Measurements from ENCODE around the gene TMEM176B. TPM values are rescaled to one million over a fixed set of nuclear protein-coding genes. Genes with fewer than 3 reads are reported as not detected.

Gene TMEM176B
- total and polyA plus RNA-seq, 2 donors (not counting 3 experiments of a cell fraction or from before 2014, with no cell fraction given), result 0.23 TPM; not detected in 1

GRCh38 chr7:150831851-150832250 is 31.7 kb upstream of the TMEM176B start:
- Histone ChIP-seq H3K4me2 (ENCODE audit: insufficient read depth, low read length) (no peak overlapping the region), H3K79me2 (ENCODE audit: control insufficient read depth, insufficient read depth, low read length) (no peaks in the 10 kb centered on the region), H3K27me3 (ENCODE audit: control insufficient read depth in 2 of 2, insufficient read depth in 2 of 2, low read length in 2 of 2) (peaks cover 4 to 13% of the 10 kb centered on the region in 2 experiments), H3K4me3 (replicated peaks in 1 of 3; ENCODE audit: insufficient read depth in 1 of 3, low read depth in 1 of 3, low read length in 3 of 3) (no peak overlapping the region), H3K27ac (ENCODE audit: insufficient read depth, low read depth, low read length) (no peak overlapping the region), H3K4me1 (ENCODE audit: control insufficient read depth, extremely low read depth, insufficient read depth, low read length) (no peaks in the 10 kb centered on the region), H3K36me3 (ENCODE audit: control insufficient read depth in 2 of 2, extremely low read depth in 1 of 2, insufficient read depth in 2 of 2, low read length in 2 of 2) (no peaks in the 10 kb centered on the region), H3K9me3 (replicated peaks; ENCODE audit: control insufficient read depth, insufficient read depth, low read length) (no peaks in the 10 kb centered on the region), H2AFZ (ENCODE audit: low read depth, low read length) (no peak overlapping the region), H3K9me1 (replicated peaks; ENCODE audit: control insufficient read depth, extremely low read depth, insufficient read depth, low read length) (no peaks in the 10 kb centered on the region), H4K20me1 (replicated peaks; ENCODE audit: control insufficient read depth, extremely low read depth, insufficient read depth, low read length) (no peaks in the 10 kb centered on the region), H3K9ac (replicated peaks; ENCODE audit: extremely low read depth, insufficient read depth, low read length) (no peak overlapping the region)
- dilution Hi-C loops (cut with MboI; ENCODE audit: extremely low pct_ligation_motif_present, low sequenced_read_pairs), result no loop called here
- intact Hi-C loops (cut with micrococcal nuclease), result no loop called here
- TF ChIP-seq POLR2A (IDR thresholded peaks at IDR 0.05; ENCODE audit: low read depth, low read length) (no peak), EZH2 (IDR thresholded peaks at IDR 0.05; ENCODE audit: borderline replicate concordance, low read depth, low read length, severe bottlenecking) (no peak), GATA2 (IDR thresholded peaks at IDR 0.05; ENCODE audit: insufficient read depth, insufficient read length, low read depth, low read length) (no peak), POLR2AphosphoS5 (IDR thresholded peaks at IDR 0.05; ENCODE audit: insufficient read depth, low read depth, low read length) (no peak), FOS (IDR thresholded peaks at IDR 0.05; ENCODE audit: borderline replicate concordance, insufficient read depth, low read length) (no peak), MYC (IDR thresholded peaks at IDR 0.05; ENCODE audit: low read depth, low read length) (no peak), JUN (IDR thresholded peaks at IDR 0.05; ENCODE audit: borderline replicate concordance, insufficient read depth, insufficient read length, low read depth) (no peak)
- TF ChIP-seq, protein P1, sequence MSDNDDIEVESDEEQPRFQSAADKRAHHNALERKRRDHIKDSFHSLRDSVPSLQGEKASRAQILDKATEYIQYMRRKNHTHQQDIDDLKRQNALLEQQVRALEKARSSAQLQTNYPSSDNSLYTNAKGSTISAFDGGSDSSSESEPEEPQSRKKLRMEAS (IDR thresholded peaks at IDR 0.05; ENCODE audit: insufficient read depth, insufficient read length), result no peak
- TF ChIP-seq, protein P2, sequence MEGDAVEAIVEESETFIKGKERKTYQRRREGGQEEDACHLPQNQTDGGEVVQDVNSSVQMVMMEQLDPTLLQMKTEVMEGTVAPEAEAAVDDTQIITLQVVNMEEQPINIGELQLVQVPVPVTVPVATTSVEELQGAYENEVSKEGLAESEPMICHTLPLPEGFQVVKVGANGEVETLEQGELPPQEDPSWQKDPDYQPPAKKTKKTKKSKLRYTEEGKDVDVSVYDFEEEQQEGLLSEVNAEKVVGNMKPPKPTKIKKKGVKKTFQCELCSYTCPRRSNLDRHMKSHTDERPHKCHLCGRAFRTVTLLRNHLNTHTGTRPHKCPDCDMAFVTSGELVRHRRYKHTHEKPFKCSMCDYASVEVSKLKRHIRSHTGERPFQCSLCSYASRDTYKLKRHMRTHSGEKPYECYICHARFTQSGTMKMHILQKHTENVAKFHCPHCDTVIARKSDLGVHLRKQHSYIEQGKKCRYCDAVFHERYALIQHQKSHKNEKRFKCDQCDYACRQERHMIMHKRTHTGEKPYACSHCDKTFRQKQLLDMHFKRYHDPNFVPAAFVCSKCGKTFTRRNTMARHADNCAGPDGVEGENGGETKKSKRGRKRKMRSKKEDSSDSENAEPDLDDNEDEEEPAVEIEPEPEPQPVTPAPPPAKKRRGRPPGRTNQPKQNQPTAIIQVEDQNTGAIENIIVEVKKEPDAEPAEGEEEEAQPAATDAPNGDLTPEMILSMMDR (IDR thresholded peaks at IDR 0.05; ENCODE audit: extremely low read depth in 1 of 2, insufficient read depth in 1 of 2, low read depth in 1 of 2, low read length in 2 of 2), result no peak
- FAIRE-seq (no peak), DNase-seq (ENCODE audit: low read depth, low spot score) (no peak)
- no TSS peak for BruUV-seq (replicated peaks)
- ChIA-PET CTCF (interaction anchor here (1.2 kb wide), 1 partner anchor 12 kb away, joined by 3 read pairs; no protein-coding TSS in a partner anchor), POLR2A (no interaction called here)
